Mesothelial cell of epicardium (in vitro differentiated cells): ENCODE results near the gene DDR1. TPM values are rescaled to one million over a fixed set of nuclear protein-coding genes. Genes with fewer than 3 reads are reported as not detected.
"Not testable (repeated sequence)": the region's sequence is repeated elsewhere in the genome, so short reads cannot be mapped to it uniquely, and the experiment has no call there.

Experiments
- DNase-seq, 2 experiments: peaks; one replicate each; pipeline ENCODE4 v3.0.0; 2021; ENCODE audit warnings: low spot score in 2 of 2; ENCODE audit not compliant: unreplicated experiment in 2 of 2
- H3K27ac Mint-ChIP-seq: 2 replicates; pipeline ENCODE4 v1.8.0; 2021; ENCODE audit warnings: mixed read lengths
- H3K27me3 Mint-ChIP-seq: 2 replicates; pipeline ENCODE4 v1.8.0; 2021; ENCODE audit warnings: low read depth, mixed read lengths
- H3K36me3 Mint-ChIP-seq: 2 replicates; pipeline ENCODE4 v1.8.0; 2021; ENCODE audit warnings: mixed read lengths
- H3K4me1 Mint-ChIP-seq: 2 replicates; pipeline ENCODE4 v1.8.0; 2021; ENCODE audit warnings: mixed read lengths
- H3K4me3 Mint-ChIP-seq: 2 replicates; pipeline ENCODE4 v1.8.0; 2021; ENCODE audit warnings: mild to moderate bottlenecking, moderate library complexity, mixed read lengths
- H3K9me3 Mint-ChIP-seq: 2 replicates; pipeline ENCODE4 v1.8.0; 2021; ENCODE audit warnings: mixed read lengths
- total RNA-seq: library from RNA; stranded (reverse); gene quantifications from 3 replicates; pipeline ENCODE4 v1.2.1, GENCODE V29; 2021
- TF ChIP-seq, protein P1 (sequence below): fragments of 200-600 bp; sonication (generic); IDR thresholded peaks from one replicate; pipeline ENCODE4 v1.5.0; 2021; ENCODE audit warnings: antibody characterized with exemption; ENCODE audit not compliant: unreplicated experiment

DDR1 gene
- total RNA-seq, 1 donor from 2014 or later: 351 TPM

GRCh38 chr6:30915591-30915946, 31.2 kb downstream of the DDR1 start:
- H3K36me3 Mint-ChIP-seq: peaks cover 29% of the 10 kb centered on the region

DNA sequence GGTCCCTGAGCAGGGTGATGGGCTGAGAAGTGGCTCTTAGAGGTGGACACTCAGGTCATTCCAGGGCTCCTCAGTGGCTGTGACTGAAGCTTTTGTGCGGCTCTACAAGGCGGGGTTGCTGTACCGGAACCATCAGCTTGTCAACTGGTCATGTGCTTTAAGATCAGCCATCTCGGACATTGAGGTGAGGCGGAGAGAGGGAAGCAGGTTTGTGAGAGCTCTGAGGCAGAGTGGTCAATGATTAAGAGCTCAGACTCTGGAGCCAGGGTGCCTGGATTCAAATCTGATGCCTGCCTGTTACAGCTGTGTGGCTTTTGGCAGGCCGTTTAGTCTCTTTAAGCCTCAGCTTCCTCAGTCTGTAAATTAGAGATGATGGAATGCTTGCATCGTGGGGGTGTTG, 32.7 kb downstream of the DDR1 start:
- no peak overlapping the region for H3K4me3 Mint-ChIP-seq
- H3K27ac Mint-ChIP-seq: no peak overlapping the region
- H3K9me3 Mint-ChIP-seq: no peaks in the 10 kb centered on the region
- no peak for DNase-seq
- H3K27me3 Mint-ChIP-seq: no peaks in the 10 kb centered on the region
- peaks cover 24% of the 10 kb centered on the region for H3K4me1 Mint-ChIP-seq
- TF ChIP-seq, protein P1, sequence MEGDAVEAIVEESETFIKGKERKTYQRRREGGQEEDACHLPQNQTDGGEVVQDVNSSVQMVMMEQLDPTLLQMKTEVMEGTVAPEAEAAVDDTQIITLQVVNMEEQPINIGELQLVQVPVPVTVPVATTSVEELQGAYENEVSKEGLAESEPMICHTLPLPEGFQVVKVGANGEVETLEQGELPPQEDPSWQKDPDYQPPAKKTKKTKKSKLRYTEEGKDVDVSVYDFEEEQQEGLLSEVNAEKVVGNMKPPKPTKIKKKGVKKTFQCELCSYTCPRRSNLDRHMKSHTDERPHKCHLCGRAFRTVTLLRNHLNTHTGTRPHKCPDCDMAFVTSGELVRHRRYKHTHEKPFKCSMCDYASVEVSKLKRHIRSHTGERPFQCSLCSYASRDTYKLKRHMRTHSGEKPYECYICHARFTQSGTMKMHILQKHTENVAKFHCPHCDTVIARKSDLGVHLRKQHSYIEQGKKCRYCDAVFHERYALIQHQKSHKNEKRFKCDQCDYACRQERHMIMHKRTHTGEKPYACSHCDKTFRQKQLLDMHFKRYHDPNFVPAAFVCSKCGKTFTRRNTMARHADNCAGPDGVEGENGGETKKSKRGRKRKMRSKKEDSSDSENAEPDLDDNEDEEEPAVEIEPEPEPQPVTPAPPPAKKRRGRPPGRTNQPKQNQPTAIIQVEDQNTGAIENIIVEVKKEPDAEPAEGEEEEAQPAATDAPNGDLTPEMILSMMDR: no peak
- peaks cover 26% of the 10 kb centered on the region for H3K36me3 Mint-ChIP-seq

More at GRCh38 chr6:30915591-30915946, 31.2 kb downstream of the DDR1 start:
- no peak for DNase-seq
- H3K9me3 Mint-ChIP-seq: no peaks in the 10 kb centered on the region
- peak overlapping the region; percentile 87 for H3K4me3 Mint-ChIP-seq
- peaks cover 24% of the 10 kb centered on the region for H3K4me1 Mint-ChIP-seq
- TF ChIP-seq, protein P1: peak; percentile 29
- H3K27ac Mint-ChIP-seq: no peak overlapping the region
- no peaks in the 10 kb centered on the region for H3K27me3 Mint-ChIP-seq

- H3K4me1 Mint-ChIP-seq: peaks cover 24% of the 10 kb centered on the region
- peaks cover 26% of the 10 kb centered on the region for H3K36me3 Mint-ChIP-seq
These were observed 33.2 kb downstream of the DDR1 start for GRCh38 chr6:30917487-30917886.

GRCh38 chr6:30918670-30919069, 34.4 kb downstream of the DDR1 start:
- no peak for DNase-seq
- Mint-ChIP-seq H3K27ac (no peak overlapping the region), H3K4me3 (no peak overlapping the region), H3K27me3 (no peaks in the 10 kb centered on the region), H3K4me1 (peaks cover 24% of the 10 kb centered on the region), H3K36me3 (peaks cover 30% of the 10 kb centered on the region), H3K9me3 (no peaks in the 10 kb centered on the region)
- TF ChIP-seq, protein P1: no peak

More at GRCh38 chr6:30917487-30917886, 33.2 kb downstream of the DDR1 start:
- Mint-ChIP-seq H3K4me3 (no peak overlapping the region), H3K9me3 (no peaks in the 10 kb centered on the region), H3K27ac (no peak overlapping the region), H3K27me3 (no peaks in the 10 kb centered on the region)
- TF ChIP-seq, protein P1: no peak
- no peak for DNase-seq

- H3K9me3 Mint-ChIP-seq: no peaks in the 10 kb centered on the region
- H3K4me1 Mint-ChIP-seq: no peaks in the 10 kb centered on the region
- H3K4me3 Mint-ChIP-seq: no peak overlapping the region
- DNase-seq: no peak
- TF ChIP-seq, protein P1: no peak
- no peak overlapping the region for H3K27ac Mint-ChIP-seq
- no peaks in the 10 kb centered on the region for H3K27me3 Mint-ChIP-seq
- peaks cover 32% of the 10 kb centered on the region for H3K36me3 Mint-ChIP-seq
These were observed 38.1 kb downstream of the DDR1 start for GRCh38 chr6:30922447-30922852.

- H3K27me3 Mint-ChIP-seq, H3K27ac Mint-ChIP-seq, H3K4me1 Mint-ChIP-seq, DNase-seq, H3K4me3 Mint-ChIP-seq: not testable (repeated sequence)
- peaks cover 12% of the 10 kb centered on the region for H3K9me3 Mint-ChIP-seq
- peaks cover 45% of the 10 kb centered on the region for H3K36me3 Mint-ChIP-seq
These were observed 39.8 kb downstream of the DDR1 start for GRCh38 chr6:30924040-30924627.
